Immature natural killer cell (primary cell): ENCODE measurements around the gene DLGAP1. TPM values are rescaled to one million over a fixed set of nuclear protein-coding genes. Genes with fewer than 3 reads are reported as not detected.

ENCODE experiments used
- DNase-seq, 3 donors: peaks; one replicate each; pipeline ENCODE4 v3.0.0; 2022; ENCODE audit warnings: mixed read lengths in 1 of 3
- H3K27ac Mint-ChIP-seq, 6 donors: one replicate each; pipeline ENCODE4 v1.8.0; 2020; ENCODE audit warnings: mixed read lengths in 6 of 6, mild to moderate bottlenecking in 5 of 6, inconsistent platforms in 4 of 6, moderate library complexity in 3 of 6
- H3K27me3 Mint-ChIP-seq, 3 donors: one replicate each; pipeline ENCODE4 v1.8.0; 2020 to 2021; ENCODE audit warnings: low read depth in 3 of 3, mild to moderate bottlenecking in 3 of 3, mixed read lengths in 3 of 3, moderate library complexity in 3 of 3, inconsistent platforms in 1 of 3
- H3K36me3 Mint-ChIP-seq, 3 donors: one replicate each; pipeline ENCODE4 v1.8.0; 2020; ENCODE audit warnings: mixed read lengths in 3 of 3, inconsistent platforms in 2 of 3, mild to moderate bottlenecking in 2 of 3
- H3K4me1 Mint-ChIP-seq, 2 donors: one replicate each; pipeline ENCODE4 v1.8.0; 2020; ENCODE audit warnings: inconsistent platforms in 2 of 2, mild to moderate bottlenecking in 2 of 2, mixed read lengths in 2 of 2, moderate library complexity in 1 of 2
- H3K4me3 Mint-ChIP-seq, 5 donors: one replicate each; pipeline ENCODE4 v1.8.0; 2020; ENCODE audit warnings: mild to moderate bottlenecking in 5 of 5, mixed read lengths in 5 of 5, inconsistent platforms in 3 of 5, moderate library complexity in 3 of 5
- H3K9me3 Mint-ChIP-seq, 6 donors: one replicate each; pipeline ENCODE4 v1.8.0; 2020; ENCODE audit warnings: mild to moderate bottlenecking in 6 of 6, mixed read lengths in 6 of 6, inconsistent platforms in 4 of 6, moderate library complexity in 3 of 6
- polyA plus RNA-seq, 3 donors: library from polyadenylated mRNA; unstranded; fragments of 300-500 nt; fragmentation: Illumina TruSeq; gene quantifications; one replicate each; pipeline ENCODE4 v1.2.3, GENCODE V29; 2021

DLGAP1 gene
- polyA plus RNA-seq, 3 donors from 2014 or later, result not detected

DNA sequence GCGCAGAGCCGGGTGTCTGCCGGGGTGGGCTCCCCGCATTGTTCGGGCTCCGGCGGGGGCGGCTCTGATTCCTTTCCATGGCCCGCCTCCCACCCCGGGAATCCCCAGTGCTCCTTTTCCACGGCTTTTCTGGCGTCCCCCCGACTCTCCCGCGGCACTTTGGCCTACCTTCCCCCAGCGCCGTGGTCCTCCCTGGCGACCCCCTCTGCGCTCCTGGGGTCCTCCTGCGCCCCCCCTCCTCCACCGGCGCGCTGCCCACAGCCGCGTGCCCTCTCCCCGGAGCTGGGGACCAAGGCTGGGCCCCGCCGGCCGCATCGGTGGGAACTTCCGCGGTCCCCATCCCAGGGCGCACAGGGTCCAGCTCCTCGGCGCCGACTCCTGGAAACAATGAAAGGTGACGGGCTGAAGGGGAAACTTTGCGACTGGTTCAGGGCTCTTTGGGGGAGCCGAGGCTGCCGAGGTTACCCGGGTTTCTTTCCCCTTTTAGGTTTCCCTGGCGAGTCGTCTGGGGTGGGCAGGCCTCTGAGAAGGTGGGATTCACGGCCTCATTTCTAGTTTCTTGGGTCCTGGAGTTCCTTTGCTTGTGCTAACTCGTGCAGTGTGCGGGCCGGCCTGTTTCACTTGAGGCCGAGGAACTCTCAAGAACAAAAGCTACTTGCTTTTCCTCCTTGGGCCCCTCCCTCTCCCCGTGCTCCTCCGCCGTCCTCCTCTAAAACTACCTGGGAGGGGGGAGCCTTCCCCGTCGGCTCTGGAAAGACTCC, 1002.9 kb downstream of the DLGAP1 start:
- peaks cover 33 to 47% (median 39%) of the 10 kb centered on the region in 3 donors for H3K27me3 Mint-ChIP-seq
- peaks cover 49 to 62% of the 10 kb centered on the region in 2 donors for H3K4me1 Mint-ChIP-seq
- H3K9me3 Mint-ChIP-seq, result no peaks in the 10 kb centered on the region
- peak overlapping the region; percentile 96 to 100 (median 99) for H3K27ac Mint-ChIP-seq
- peak overlapping the region; percentile 89 to 95 (median 91) for H3K4me3 Mint-ChIP-seq
- H3K36me3 Mint-ChIP-seq, result peaks cover 0 to 6% (median 6%) of the 10 kb centered on the region in 3 donors
- DNase-seq, result peak; percentile 36 to 42 (median 37)

DNA sequence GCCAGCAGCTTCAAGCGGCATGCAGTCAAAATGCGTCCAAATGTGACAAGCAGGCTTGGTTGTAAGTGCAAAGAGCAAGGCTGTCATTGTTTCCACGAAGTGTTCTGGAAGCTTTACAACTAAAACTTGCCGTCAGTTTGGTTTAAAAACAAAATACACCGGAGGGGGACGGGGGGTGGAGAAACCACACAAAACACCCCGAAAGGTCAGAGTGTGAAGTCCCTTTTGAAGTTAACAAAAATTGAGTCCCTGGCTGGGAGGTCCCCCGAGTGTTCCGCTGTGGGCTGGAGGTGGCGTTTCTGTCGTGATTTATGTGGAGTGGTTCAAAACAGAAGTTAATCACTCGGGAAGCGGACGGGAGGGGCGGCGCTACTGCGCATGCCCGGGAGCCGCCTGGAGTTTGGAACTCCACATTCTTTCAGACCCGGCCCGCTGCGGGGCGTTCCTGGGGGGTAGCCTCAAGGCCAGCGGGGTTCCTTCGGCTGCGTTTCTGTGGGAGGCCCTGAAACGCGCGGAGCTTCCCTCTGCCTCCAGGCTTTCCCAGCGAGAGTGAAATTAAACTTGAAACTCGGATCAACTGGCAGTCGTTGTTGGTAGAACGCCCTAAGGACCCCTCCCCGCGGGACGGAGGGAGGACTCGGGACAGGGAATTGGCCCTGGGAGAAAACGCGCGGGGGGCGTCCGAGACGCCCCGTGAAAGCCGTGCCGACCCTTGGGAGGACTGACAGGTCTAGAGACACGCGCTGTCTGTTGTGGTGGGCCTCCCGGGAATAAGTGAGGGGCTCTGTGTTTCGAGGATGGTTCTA, 1003.7 kb downstream of the DLGAP1 start:
- DNase-seq, result peak; percentile 81 to 84 (median 81)
- Mint-ChIP-seq H3K27me3 (peaks cover 33 to 49% (median 39%) of the 10 kb centered on the region in 3 donors), H3K4me3 (peak overlapping the region; percentile 89 to 95 (median 91)), H3K9me3 (no peaks in the 10 kb centered on the region), H3K27ac (peak overlapping the region; percentile 96 to 100 (median 99)), H3K4me1 (peaks cover 53 to 68% of the 10 kb centered on the region in 2 donors), H3K36me3 (no peaks in the 10 kb centered on the region)

DNA sequence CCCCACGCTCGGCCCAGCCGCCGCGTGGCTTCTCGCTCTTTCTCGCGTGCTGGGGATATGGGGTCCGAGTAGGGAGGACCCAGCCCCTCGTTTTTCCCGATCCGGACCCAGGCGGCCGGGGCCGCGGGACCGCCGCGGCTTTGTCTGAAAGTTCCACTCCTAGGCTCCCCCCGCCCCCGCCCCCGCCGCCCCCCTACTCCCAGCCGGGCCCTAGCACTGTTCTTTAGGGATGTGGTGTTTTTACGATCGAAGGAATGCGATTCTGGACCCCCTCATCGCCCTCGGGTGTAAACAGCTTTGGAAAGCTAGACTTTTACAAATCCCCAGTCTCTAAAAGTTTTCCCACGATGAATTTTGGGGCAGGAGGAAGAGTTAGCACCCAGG, 1004.3 kb downstream of the DLGAP1 start:
- DNase-seq, result no peak
- H3K4me1 Mint-ChIP-seq, result peaks cover 53 to 68% of the 10 kb centered on the region in 2 donors
- H3K9me3 Mint-ChIP-seq, result no peaks in the 10 kb centered on the region
- H3K36me3 Mint-ChIP-seq, result no peaks in the 10 kb centered on the region
- peak overlapping the region; percentile 89 to 95 (median 91) for H3K4me3 Mint-ChIP-seq
- H3K27me3 Mint-ChIP-seq, result peaks cover 33 to 49% (median 41%) of the 10 kb centered on the region in 3 donors
- H3K27ac Mint-ChIP-seq, result peak overlapping the region; percentile 96 to 100 (median 99)

DNA sequence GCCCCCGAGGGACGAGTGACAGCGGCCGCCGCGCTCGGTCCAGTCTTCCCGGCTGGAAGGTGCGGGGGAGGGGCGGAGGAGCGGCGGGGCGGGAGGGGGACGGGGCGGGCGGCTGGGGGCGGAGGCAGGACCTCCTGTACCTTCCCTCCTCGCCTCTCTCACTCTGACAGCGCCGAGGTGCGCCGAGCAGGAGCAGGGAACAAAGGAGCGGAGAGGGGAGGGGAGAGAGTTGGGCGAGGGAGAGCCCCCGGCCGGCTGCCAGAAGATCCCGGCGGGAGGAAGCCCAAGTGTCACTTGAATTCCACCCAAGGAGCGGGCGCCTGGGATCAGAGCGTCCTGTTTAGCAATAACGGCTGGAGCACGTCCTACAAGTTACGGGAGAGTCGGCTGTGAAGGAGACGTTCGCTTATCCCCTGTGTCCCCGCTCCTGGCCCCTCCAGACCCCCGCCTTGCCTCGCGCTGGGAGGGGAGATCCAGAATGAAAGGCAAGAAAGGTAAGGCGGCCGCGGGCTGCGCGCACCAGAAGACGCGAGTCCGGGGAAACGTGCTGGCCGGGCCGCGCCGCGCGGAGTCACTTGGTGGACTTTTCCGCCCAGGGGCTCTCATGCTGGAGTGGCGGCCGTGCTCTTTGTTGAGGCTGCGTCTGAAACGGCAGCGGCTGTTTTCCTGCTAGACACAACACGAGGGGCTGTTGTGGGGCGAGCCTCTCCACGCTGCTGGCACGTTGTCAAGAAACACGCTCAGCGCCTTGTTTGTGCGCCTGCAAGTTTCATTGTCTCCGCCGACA, 1004.9 kb downstream of the DLGAP1 start, which contains the start of gene TGIF1:
TGIF1 (plus strand) TSS at position 161 of the 787 bp plus-strand sequence; CDS start at position 479, 318 bp downstream.
- Mint-ChIP-seq H3K27ac (peak within 1 kb of the TSS; percentile 99 to 100 (median 100)), H3K9me3 (no peaks in the 10 kb centered on the region), H3K27me3 (peaks cover 33 to 49% (median 43%) of the 10 kb centered on the region in 3 donors), H3K4me1 (peaks cover 53 to 64% of the 10 kb centered on the region in 2 donors), H3K4me3 (peak within 1 kb of the TSS; percentile 94 to 99 (median 94)), H3K36me3 (no peaks in the 10 kb centered on the region)
- peak; percentile 76 to 85 (median 80) for DNase-seq

DNA sequence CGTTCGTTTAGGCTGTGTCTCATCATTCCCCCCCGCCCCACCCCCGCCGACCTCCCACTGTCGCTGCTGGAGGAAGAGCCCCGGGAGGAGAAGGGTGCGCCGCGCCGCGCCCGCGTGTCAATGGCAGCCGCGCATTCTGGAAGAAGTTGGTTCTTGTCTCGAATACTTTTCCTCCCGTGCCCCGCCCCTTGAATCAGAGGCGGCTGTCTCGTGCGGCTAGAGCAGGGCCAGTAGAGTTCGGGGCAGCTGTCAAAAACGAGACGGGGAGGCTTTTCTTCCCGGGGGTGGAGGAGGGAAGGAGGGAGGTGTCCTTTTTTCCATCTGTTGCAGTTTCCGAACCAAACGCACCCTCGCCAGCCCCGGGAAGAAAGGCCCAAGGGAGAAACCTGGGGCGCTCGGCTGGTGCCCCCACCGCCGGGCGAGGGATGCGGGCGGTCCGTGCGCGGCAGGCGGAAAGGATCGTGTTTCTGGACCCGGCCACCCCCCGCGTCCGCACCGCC, 1005.5 kb downstream of the DLGAP1 start:
- Mint-ChIP-seq H3K27ac (peak overlapping the region; percentile 99 to 100 (median 100)), H3K27me3 (peaks cover 33 to 49% (median 44%) of the 10 kb centered on the region in 3 donors), H3K4me3 (peak overlapping the region; percentile 94 to 99 (median 94)), H3K9me3 (no peaks in the 10 kb centered on the region), H3K4me1 (peaks cover 50 to 58% of the 10 kb centered on the region in 2 donors), H3K36me3 (no peaks in the 10 kb centered on the region)
- no peak for DNase-seq

DNA sequence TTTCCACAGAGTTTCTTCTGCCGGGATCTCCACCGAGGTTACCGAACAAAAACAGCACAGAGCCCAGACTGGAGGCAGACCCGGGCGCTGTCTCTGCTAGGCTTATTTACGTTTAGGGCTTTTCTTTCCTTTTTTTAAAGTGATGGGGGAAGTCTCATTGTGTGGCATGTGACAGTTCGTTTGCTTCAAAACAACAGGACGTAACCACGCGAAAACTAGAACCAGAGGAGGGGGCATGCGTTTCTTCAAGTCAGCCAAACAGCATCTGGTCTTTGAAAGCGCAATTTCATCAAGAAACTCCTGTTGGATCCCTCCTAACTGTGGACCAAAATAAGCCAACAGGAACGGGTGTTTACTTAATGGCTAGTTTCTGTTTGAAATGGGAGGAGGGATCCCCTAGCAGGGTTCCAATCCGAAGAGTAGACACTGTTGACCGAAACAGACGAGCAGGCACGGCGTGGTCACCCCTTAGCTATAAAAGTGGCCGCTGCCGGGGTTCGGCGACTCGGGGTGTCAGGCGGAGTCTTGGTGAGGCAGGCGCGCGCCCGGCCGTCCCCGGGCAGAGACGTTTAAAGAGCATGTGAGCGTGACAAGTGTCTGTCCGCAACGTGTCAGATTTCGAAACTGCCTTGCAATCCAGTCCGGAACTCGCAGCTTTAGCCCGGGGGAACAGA, 1006.1 kb downstream of the DLGAP1 start:
- peaks cover 33 to 49% (median 44%) of the 10 kb centered on the region in 3 donors for H3K27me3 Mint-ChIP-seq
- peak; percentile 91 to 94 (median 93) for DNase-seq
- peak overlapping the region; percentile 94 to 99 (median 94) for H3K4me3 Mint-ChIP-seq
- peak overlapping the region; percentile 99 to 100 (median 100) for H3K27ac Mint-ChIP-seq
- peaks cover 46 to 52% of the 10 kb centered on the region in 2 donors for H3K4me1 Mint-ChIP-seq
- no peaks in the 10 kb centered on the region for H3K36me3 Mint-ChIP-seq
- H3K9me3 Mint-ChIP-seq, result no peaks in the 10 kb centered on the region

DNA sequence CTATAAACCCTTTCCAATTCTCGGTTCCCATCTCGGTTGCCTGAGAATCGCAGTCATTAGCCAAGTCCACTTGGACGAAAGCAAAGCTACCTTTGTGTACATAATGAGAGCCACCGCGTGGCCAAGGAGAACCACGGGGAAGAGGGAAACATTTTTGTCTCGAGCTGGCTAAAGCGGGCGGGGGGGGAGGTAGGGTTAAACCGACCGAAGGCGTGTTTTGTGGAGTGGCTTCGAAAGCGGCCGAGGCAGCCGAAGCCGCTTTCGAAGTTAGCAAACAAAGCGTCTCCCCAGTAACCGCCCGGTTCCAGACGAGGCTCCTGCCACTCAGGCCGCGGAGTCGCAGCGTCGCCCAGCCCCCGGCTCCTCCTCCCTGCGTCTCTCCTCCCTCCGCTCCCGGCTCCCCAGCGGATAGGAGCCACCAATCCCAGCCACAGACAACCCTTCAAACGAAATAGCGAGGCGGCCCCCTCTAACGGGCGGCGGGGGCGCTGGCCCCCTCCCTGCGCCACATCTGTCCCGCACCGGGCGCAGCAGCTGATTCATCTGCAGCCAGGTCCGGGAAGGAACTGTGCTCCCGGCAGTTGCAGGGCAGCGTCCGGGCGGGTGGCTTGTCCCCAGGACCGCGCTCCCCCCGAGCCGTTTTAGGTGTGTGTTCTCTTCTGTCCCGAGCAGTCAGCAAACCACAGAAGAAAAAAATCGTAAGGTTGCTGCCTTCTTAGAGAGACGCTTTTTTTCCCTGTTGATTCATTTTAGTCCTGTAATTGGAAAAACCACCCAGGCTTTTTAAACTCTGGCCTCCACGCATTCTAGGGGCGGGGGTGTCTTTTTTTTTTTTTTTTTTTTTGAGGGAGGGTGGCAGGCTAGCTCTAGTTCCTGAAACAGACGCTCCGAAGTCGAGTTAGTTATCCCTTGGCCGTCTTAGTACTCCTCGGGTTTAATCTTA, 1006.9 kb downstream of the DLGAP1 start:
- peak overlapping the region; percentile 94 to 99 (median 94) for H3K4me3 Mint-ChIP-seq

DNA sequence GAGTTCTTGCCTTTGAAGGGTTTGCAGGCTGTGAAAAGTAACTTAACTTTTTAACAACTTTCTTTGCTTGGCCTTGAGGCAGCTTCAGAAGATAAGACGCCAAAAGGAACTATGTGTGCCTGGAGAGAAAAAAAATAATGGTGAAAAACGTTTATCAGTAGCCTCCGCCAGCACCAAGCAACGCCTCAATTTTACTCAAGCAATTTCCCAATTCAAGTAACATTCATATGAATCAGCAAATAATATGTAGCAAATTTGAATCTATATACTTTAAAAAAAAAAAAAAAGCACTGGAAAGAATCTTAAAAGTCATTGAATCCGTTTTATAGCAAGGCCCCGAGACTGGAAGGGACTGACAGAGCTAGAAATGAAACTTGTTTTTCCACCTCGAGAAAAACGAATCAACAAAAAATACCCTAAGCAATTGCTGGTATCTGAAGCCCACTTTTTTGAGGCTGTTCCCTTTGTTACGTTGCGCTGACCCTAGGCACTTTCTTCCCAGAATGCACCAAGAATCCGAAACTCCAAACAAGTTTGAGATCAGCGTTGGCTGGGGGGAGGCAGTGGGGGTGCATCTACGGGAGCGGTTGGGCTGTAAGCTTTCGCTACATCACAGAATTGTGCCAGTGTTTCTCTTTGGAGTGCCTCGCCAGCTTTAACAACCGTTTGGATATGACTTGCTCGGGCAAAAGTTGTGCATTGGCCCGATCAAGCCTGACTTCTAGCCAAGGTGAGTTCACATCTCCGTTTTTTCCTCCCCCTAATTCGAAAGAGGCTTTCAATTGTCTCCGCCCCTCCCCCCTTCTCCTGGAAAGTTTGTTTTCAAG, 1007.8 kb downstream of the DLGAP1 start:
- peaks cover 29 to 35% of the 10 kb centered on the region in 2 donors for H3K4me1 Mint-ChIP-seq
- peak overlapping the region; percentile 94 to 99 (median 94) for H3K4me3 Mint-ChIP-seq
- H3K27ac Mint-ChIP-seq, result peak overlapping the region; percentile 99 to 100 (median 100)
- peak in 2 of 3 donors; percentile 42 to 49 for DNase-seq
- no peaks in the 10 kb centered on the region for H3K36me3 Mint-ChIP-seq
- H3K9me3 Mint-ChIP-seq, result no peaks in the 10 kb centered on the region
- H3K27me3 Mint-ChIP-seq, result peaks cover 33 to 44% (median 39%) of the 10 kb centered on the region in 3 donors

More for the DNA sequence above, 1006.9 kb downstream of the DLGAP1 start:
- DNase-seq, result peak; percentile 89 to 93 (median 91)
- Mint-ChIP-seq H3K4me1 (peaks cover 38 to 44% of the 10 kb centered on the region in 2 donors), H3K27ac (peak overlapping the region; percentile 99 to 100 (median 100)), H3K9me3 (no peaks in the 10 kb centered on the region), H3K27me3 (peaks cover 33 to 48% (median 44%) of the 10 kb centered on the region in 3 donors), H3K36me3 (no peaks in the 10 kb centered on the region)
